Measurements from ENCODE around the gene CD2AP.
"Not testable (repeated sequence)": the region's sequence is repeated elsewhere in the genome, so short reads cannot be mapped to it uniquely, and the experiment has no call there.

DNA sequence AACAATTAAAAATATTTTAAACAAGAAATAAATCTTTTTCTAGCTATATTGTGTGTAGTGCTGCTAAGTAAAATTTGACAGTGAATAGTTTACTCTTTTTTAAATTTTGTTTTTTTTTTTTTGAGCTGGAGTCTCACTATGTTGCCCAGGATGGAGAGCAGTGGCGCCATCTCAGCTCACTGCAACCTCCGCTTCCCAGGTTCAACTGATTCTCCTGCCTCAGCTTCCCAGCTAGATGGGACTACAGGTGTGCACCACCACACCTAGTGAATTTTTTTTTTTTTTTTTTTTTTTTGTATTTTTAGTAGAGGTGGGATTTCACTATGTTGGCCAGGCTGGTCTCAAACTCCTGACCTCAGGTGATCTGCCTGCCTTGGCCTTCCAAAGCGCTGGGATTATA lies 75.7 kb downstream of the CD2AP start:
- TF ChIP-seq, protein P1, sequence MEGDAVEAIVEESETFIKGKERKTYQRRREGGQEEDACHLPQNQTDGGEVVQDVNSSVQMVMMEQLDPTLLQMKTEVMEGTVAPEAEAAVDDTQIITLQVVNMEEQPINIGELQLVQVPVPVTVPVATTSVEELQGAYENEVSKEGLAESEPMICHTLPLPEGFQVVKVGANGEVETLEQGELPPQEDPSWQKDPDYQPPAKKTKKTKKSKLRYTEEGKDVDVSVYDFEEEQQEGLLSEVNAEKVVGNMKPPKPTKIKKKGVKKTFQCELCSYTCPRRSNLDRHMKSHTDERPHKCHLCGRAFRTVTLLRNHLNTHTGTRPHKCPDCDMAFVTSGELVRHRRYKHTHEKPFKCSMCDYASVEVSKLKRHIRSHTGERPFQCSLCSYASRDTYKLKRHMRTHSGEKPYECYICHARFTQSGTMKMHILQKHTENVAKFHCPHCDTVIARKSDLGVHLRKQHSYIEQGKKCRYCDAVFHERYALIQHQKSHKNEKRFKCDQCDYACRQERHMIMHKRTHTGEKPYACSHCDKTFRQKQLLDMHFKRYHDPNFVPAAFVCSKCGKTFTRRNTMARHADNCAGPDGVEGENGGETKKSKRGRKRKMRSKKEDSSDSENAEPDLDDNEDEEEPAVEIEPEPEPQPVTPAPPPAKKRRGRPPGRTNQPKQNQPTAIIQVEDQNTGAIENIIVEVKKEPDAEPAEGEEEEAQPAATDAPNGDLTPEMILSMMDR (IDR thresholded peaks at IDR 0.05), result not testable (repeated sequence)
- not testable (repeated sequence) for TF ChIP-seq POLR2A (IDR thresholded peaks at IDR 0.05)
